GM21723 (cell line): ENCODE data around the gene JUND.

Experiments used
- ATAC-seq: cut with Tn5 transposase; IDR thresholded peaks from one replicate; pipeline ENCODE4 v1.9.1; 2021; ENCODE audit warnings: mild to moderate bottlenecking, moderate library complexity; ENCODE audit not compliant: unreplicated experiment

The JUND gene

GRCh38 chr19:18308948-18309325 lies 27.5 kb upstream of the JUND start:
- ATAC-seq: no peak

GRCh38 chr19:18308051-18308947 lies 26.9 kb upstream of the JUND start:
- no peak for ATAC-seq

GRCh38 chr19:18307271-18307681 lies 25.9 kb upstream of the JUND start:
- no peak for ATAC-seq

GRCh38 chr19:18306888-18307260 lies 25.5 kb upstream of the JUND start:
- ATAC-seq: no peak

GRCh38 chr19:18306209-18306887 lies 24.9 kb upstream of the JUND start:
- ATAC-seq: no peak

GRCh38 chr19:18304458-18305310 lies 23.3 kb upstream of the JUND start:
- ATAC-seq: peak; percentile 34

GRCh38 chr19:18304208-18304457 lies 22.7 kb upstream of the JUND start:
- ATAC-seq: no peak

GRCh38 chr19:18301718-18302111 lies 20.3 kb upstream of the JUND start:
- ATAC-seq: no peak

GRCh38 chr19:18300930-18301717 lies 19.7 kb upstream of the JUND start:
- no peak for ATAC-seq

- ATAC-seq: no peak
Observed at GRCh38 chr19:18299654-18300053, 18.2 kb upstream of the JUND start.

GRCh38 chr19:18298601-18299000 lies 17.2 kb upstream of the JUND start:
- ATAC-seq: no peak

- no peak for ATAC-seq
Observed at GRCh38 chr19:18297308-18297707, 15.9 kb upstream of the JUND start.

GRCh38 chr19:18295034-18295451 lies 13.6 kb upstream of the JUND start:
- no peak for ATAC-seq

- no peak for ATAC-seq
Observed at GRCh38 chr19:18294467-18294864, 13.0 kb upstream of the JUND start.

GRCh38 chr19:18293642-18294466 lies 12.4 kb upstream of the JUND start:
- ATAC-seq: no peak

- no peak for ATAC-seq
Observed at GRCh38 chr19:18292810-18293641, 11.6 kb upstream of the JUND start.

- no peak for ATAC-seq
Observed at GRCh38 chr19:18292462-18292809, 11.0 kb upstream of the JUND start.

- peak; percentile 49 for ATAC-seq
Observed at GRCh38 chr19:18291590-18292461, 10.4 kb upstream of the JUND start.
